Tongue (tissue), 2 donors: ENCODE results near the gene KIAA2012. TPM values are rescaled to one million over a fixed set of nuclear protein-coding genes. Genes with fewer than 3 reads are reported as not detected.

Experiments used
- DNase-seq: peaks from one replicate; pipeline ENCODE4 v3.0.0-alpha.2; 2015
- total RNA-seq: library from RNA; depleted of rRNA; stranded (reverse); fragments of >200 nt; gene quantifications from one replicate; pipeline ENCODE4 v1.2.3, GENCODE V29; 2014

Gene KIAA2012
- total RNA-seq, 1 donor from 2014 or later: 0.21 TPM

GRCh38 chr2:202043475-202043874, 29.6 kb upstream of the KIAA2012 start:
- DNase-seq: no peak

- no peak for DNase-seq
These were observed 28.3 kb upstream of the KIAA2012 start for GRCh38 chr2:202044777-202045176.

- no peak for DNase-seq
These were observed 26.5 kb upstream of the KIAA2012 start for GRCh38 chr2:202046572-202046971.

- DNase-seq: no peak
These were observed 23.8 kb upstream of the KIAA2012 start for GRCh38 chr2:202049092-202049728.

- no peak for DNase-seq
These were observed 23.2 kb upstream of the KIAA2012 start for GRCh38 chr2:202049840-202050239.

- DNase-seq: no peak
These were observed 22.4 kb upstream of the KIAA2012 start for GRCh38 chr2:202050652-202051051.

GRCh38 chr2:202051499-202052161, 21.4 kb upstream of the KIAA2012 start:
- DNase-seq: no peak

GRCh38 chr2:202052235-202052634, 20.8 kb upstream of the KIAA2012 start:
- no peak for DNase-seq

GRCh38 chr2:202054679-202055078, 18.4 kb upstream of the KIAA2012 start:
- DNase-seq: no peak

GRCh38 chr2:202056611-202057010, 16.4 kb upstream of the KIAA2012 start:
- peak; percentile 52 for DNase-seq

- DNase-seq: no peak
These were observed 12.8 kb upstream of the KIAA2012 start for GRCh38 chr2:202060218-202060617.

GRCh38 chr2:202061695-202062094, 11.4 kb upstream of the KIAA2012 start:
- no peak for DNase-seq

- DNase-seq: peak; percentile 94
These were observed 8.7 kb upstream of the KIAA2012 start for GRCh38 chr2:202064171-202064880.

- DNase-seq: no peak
These were observed 8.2 kb upstream of the KIAA2012 start for GRCh38 chr2:202064881-202065230.

- no peak for DNase-seq
These were observed 7.2 kb upstream of the KIAA2012 start for GRCh38 chr2:202065876-202066275.

- no peak for DNase-seq
These were observed 6.2 kb upstream of the KIAA2012 start for GRCh38 chr2:202066875-202067274.

- no peak for DNase-seq
These were observed 5.5 kb upstream of the KIAA2012 start for GRCh38 chr2:202067589-202067988.

- peak; percentile 45 for DNase-seq
These were observed 3.6 kb upstream of the KIAA2012 start for GRCh38 chr2:202069170-202070067.

GRCh38 chr2:202071107-202071506, 1.9 kb upstream of the KIAA2012 start:
- DNase-seq: no peak

- DNase-seq: no peak
These were observed 829 bp upstream of the KIAA2012 start for GRCh38 chr2:202072226-202072625.

GRCh38 chr2:202074324-202074723, 1.3 kb downstream of the KIAA2012 start:
- no peak for DNase-seq

GRCh38 chr2:202079310-202079709, 6.3 kb downstream of the KIAA2012 start:
- DNase-seq: no peak

- no peak for DNase-seq
These were observed 11.2 kb downstream of the KIAA2012 start for GRCh38 chr2:202084265-202084664.
